ENCODE measurements around the gene MYOZ2.

DNA sequence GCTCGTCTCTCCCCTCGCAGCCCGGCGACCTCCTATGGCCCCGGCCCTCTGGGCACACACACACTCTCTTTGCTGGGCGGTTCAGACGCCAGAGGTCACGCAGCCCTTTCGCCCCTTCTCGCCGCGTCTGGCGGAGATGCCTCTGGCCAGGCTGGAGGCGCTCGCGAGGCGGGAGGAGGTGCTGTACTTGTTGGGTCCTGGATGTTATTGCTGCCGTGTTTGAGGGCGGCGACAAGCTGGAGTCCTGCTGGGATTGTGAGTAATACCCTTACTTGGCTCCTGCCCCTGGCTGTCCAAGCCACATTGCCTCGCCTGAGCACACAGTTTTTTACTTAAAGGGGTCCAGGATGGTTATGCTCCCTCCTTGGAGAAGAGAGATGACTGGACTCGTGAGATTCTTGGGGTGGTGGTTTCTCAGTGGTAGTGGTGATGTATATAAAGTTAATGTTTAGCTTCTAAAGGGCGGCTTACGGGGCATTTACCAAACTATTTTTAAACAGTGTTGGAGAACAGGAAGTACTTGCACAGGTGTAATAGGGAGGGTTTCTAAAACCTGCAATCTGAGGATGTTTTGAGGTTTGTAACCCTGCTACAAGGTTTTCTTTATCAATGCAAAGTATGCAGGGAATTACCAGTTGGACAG lies 77.5 kb downstream of the MYOZ2 start:
- no peak for TF ChIP-seq YY1 (IDR thresholded peaks at IDR 0.05; ENCODE audit: insufficient read depth, insufficient read length)
- no peak for TF ChIP-seq SUZ12 (IDR thresholded peaks at IDR 0.05; ENCODE audit: extremely low read depth, insufficient read depth, insufficient read length)

Data from NT2/D1 (cell line).